Neural progenitor cell (in vitro differentiated cells): ENCODE data around the gene OR1E2.

Experiments used
- EZH2phosphoT487 ChIP-seq: fragments of 200-600 bp; sonication (generic); IDR thresholded peaks from 2 replicates; pipeline ENCODE4 v1.6.1; 2017; ENCODE audit warnings: antibody characterized with exemption
- TF ChIP-seq, protein P1 (sequence below): fragments of 200-600 bp; sonication (generic); IDR thresholded peaks from 2 replicates; pipeline ENCODE4 v1.5.1; 2017; ENCODE audit warnings: antibody characterized with exemption, mild to moderate bottlenecking

DNA sequence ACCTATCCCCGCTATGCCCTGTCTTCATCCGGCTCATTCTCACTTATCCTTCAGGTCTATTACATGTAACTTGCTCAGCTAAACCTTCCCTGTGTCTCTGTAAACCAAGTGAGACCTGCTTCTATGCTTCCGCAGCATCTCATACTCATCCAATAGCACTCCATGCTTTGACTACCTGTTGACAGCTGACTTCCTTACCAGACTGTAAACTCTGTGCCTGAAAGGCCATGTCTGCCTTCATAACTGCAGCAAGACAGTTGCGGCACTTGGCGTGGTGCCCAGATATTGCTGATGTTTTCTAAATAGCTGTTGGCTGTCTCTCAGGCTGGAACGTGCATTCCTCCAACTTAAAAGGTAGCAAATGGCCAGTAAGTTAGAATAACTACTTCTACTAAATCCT is 33.6 kb downstream of the OR1E2 start:
- TF ChIP-seq, protein P1, sequence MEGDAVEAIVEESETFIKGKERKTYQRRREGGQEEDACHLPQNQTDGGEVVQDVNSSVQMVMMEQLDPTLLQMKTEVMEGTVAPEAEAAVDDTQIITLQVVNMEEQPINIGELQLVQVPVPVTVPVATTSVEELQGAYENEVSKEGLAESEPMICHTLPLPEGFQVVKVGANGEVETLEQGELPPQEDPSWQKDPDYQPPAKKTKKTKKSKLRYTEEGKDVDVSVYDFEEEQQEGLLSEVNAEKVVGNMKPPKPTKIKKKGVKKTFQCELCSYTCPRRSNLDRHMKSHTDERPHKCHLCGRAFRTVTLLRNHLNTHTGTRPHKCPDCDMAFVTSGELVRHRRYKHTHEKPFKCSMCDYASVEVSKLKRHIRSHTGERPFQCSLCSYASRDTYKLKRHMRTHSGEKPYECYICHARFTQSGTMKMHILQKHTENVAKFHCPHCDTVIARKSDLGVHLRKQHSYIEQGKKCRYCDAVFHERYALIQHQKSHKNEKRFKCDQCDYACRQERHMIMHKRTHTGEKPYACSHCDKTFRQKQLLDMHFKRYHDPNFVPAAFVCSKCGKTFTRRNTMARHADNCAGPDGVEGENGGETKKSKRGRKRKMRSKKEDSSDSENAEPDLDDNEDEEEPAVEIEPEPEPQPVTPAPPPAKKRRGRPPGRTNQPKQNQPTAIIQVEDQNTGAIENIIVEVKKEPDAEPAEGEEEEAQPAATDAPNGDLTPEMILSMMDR, result no peak
- no peak for TF ChIP-seq EZH2phosphoT487
